ENCODE measurements around the gene RNF225. TPM values are rescaled to one million over a fixed set of nuclear protein-coding genes. Genes with fewer than 3 reads are reported as not detected.
A peak's percentile ranks its signal among the peaks of the same experiment; 100 is the strongest.

RNF225 gene
- total and polyA plus RNA-seq, 2 of the 13 experiments (the other 11 are each of a cell fraction or from before 2014, with no cell fraction given): not detected

GRCh38 chr19:58355215-58355796 is 40.1 kb upstream of the RNF225 start (continued):
- no peak for TF ChIP-seq ZSCAN12 (CRISPR knock-in tag; IDR thresholded peaks at IDR 0.05)

GRCh38 chr19:58355908-58356765 is 39.3 kb upstream of the RNF225 start:
- H3K4me1 ChIP-seq (ENCODE audit: insufficient read depth, low read length): peaks cover 41% of the 10 kb centered on the region
- POLR2A ChIA-PET: no interaction called here
- H2AFZ ChIP-seq (ENCODE audit: low read length): no peak overlapping the region
- in situ Hi-C loops (cut with HindIII; ENCODE audit: extremely low pct_ligation_motif_present, low pct_unique_long_range_greater_than_20kb) (no loop called here), intact Hi-C loops (cut with micrococcal nuclease; ENCODE audit: unreplicated experiment) (no loop called here)
- no peaks in the 10 kb centered on the region for H4K20me1 ChIP-seq (ENCODE audit: insufficient read depth, low read length)
- TF ChIP-seq JDP2 (CRISPR knock-in tag; IDR thresholded peaks at IDR 0.05; ENCODE audit: borderline replicate concordance) (no peak), AGO2 (optimal IDR thresholded peaks at IDR 0.05; ENCODE audit: low read depth, low read length) (peak; percentile 13), ZNF775 (CRISPR knock-in tag; IDR thresholded peaks at IDR 0.05; ENCODE audit: borderline replicate concordance) (no peak), ZBTB21 (CRISPR knock-in tag; IDR thresholded peaks at IDR 0.05) (no peak), JUND (CRISPR knock-in tag; IDR thresholded peaks at IDR 0.05) (no peak), ZHX1 (CRISPR knock-in tag; IDR thresholded peaks at IDR 0.05; ENCODE audit: low read depth) (peak; percentile 39; the same call in 1 of the 2 replicates), TEAD2 (CRISPR knock-in tag; IDR thresholded peaks at IDR 0.05) (no peak), ZC3H4 (CRISPR knock-in tag; IDR thresholded peaks at IDR 0.05; ENCODE audit: borderline replicate concordance) (no peak), DZIP1 (CRISPR knock-in tag; IDR thresholded peaks at IDR 0.05) (no peak), TBX2 (CRISPR knock-in tag; IDR thresholded peaks at IDR 0.05; ENCODE audit: borderline replicate concordance) (no peak), NFE2 (CRISPR knock-in tag; IDR thresholded peaks at IDR 0.05) (no peak), STAT5B (CRISPR knock-in tag; IDR thresholded peaks at IDR 0.05) (no peak), ZSCAN22 (CRISPR knock-in tag; IDR thresholded peaks at IDR 0.05) (no peak)
- H3K27ac ChIP-seq (ENCODE audit: extremely low read length, insufficient read depth, low read length): no peak overlapping the region
- FAIRE-seq (no peak), DNase-seq (ENCODE audit: low spot score) (no peak), ATAC-seq (no peak)
- no peaks in the 10 kb centered on the region for H3K27me3 ChIP-seq (ENCODE audit: control insufficient read depth in 1 of 2, insufficient read depth in 2 of 2, low read length in 2 of 2)
- H3K4me2 ChIP-seq (ENCODE audit: low read depth, low read length): no peak overlapping the region
- no peaks in the 10 kb centered on the region for H3K9me3 ChIP-seq (ENCODE audit: low read length)
- H3K36me3 ChIP-seq (replicated peaks in 1 of 2; ENCODE audit: control insufficient read depth in 1 of 2, insufficient read depth in 2 of 2, low read length in 2 of 2): no peaks in the 10 kb centered on the region
- CTCF ChIA-PET (ENCODE audit: low intra/inter-chr PET ratio, low total read pairs): no interaction called here
- BruUV-seq (replicated peaks): no TSS peak
- no peak overlapping the region for H3K9ac ChIP-seq (ENCODE audit: insufficient read depth, low read depth, low read length)
- H3K79me2 ChIP-seq (ENCODE audit: insufficient read depth, low read length): no peaks in the 10 kb centered on the region
- 96% methylated on average over 89 of the region's 94 CpGs for WGBS (ENCODE audit: low lambda C conversion rate)
- H3K4me3 ChIP-seq (replicated peaks in 1 of 3; ENCODE audit: insufficient read depth in 1 of 3, low read depth in 2 of 3, low read length in 3 of 3): no peak overlapping the region
